Measurements from ENCODE around the gene CFAP157.

CFAP157 gene

DNA sequence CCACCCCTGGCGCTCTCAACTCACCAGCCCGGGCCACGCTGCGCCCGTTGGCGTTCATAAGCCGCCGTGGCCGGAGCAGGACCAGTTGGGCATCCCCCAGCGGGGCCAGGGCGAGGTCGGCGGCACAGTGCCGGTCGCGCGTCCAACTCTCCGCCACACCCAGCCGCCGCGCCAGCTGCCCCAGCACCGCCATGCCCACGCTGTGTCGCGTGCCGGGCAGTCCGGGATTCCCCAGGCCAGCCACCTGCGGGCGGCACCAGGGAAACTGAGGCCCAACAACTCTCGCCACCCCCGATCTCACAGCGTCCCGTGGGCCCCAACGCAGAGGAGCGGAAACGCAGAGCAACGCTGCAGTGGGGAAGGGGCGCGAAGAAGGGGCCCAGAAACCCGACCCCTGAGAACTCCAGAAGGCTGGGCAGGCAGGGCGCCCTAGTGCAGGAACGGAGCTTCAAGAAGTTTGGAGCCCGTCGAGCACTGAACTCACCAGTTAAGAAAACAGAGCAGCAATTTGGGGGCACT, 8.2 kb downstream of the CFAP157 start:
- DNase-seq (ENCODE audit: low read depth in 1 of 2, low spot score in 1 of 2): peak in 1 of 2 donors; percentile 11

DNA sequence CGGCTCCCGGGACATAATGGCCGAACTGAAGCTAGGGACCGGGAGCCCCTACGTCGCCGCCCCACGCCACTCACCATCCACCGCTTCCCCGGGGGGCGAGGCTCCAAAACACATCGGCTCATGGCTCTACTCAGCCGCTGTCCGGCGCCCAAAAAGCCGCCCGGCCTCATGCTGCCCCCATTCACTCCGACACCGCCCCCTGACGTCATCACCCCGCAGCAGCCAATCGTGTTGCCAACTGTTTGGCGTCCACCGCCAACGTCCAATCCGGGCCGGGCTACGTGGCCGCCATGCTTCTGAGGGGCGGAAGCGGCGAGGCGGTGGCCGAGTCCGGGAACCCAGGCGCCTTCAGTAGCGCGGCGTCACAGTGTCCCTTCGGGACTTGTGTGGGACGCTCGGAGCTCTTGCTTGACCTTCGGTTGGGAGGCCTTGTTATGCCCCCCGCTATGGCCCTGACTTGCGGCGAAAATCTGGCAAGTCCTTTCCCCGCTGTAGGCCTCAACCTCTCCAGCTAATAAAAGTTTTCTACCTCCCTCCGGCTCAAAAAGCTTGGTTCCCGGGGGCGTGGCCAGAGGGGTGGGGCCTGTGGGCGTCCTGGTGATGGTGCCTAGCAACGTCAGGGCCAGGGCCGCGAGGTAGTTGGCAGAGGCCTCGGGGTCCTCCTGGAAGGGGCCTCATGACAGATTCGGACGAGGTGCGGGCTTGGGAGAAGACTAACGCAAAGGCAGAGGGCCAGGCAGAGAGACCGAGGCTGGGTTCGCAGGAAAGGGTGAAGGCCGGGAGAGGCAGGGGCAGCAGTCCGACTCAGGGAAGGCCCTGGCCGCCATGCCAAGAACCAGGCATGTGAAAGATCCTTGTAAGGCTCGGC, 8.9 kb downstream of the CFAP157 start, which contains the start of the genes PTRH1 and TTC16:
PTRH1 (minus strand) TSS at position 194 of the 868 bp plus-strand sequence; CDS start at position 170, 24 bp downstream.
TTC16 (plus strand) TSS at position 610 of the 868 bp plus-strand sequence; CDS start at position 677, 67 bp downstream.
- DNase-seq (ENCODE audit: low read depth in 1 of 2, low spot score in 1 of 2): peak; percentile 88 to 95

DNA sequence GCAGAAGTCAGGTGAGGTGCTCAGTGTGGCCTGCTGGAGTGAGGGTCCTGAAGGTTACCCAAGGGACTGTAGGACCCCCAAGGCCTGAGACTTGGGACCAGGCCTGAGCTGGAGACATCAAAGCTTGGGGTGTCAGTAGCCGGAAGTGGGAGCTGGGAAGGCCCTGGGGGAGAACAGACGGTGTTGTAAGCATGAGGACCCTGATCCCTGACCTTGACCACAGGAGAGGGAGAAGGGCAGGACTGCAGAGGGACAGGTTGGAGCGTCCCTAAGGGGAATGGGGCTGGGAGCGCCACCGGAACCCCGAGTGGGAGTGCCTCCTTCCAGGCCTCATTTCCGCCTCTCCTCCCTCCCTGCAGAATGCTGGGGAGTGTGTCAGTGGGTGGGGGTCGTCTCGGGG, 9.6 kb downstream of the CFAP157 start:
- no peak for DNase-seq (ENCODE audit: low read depth in 1 of 2, low spot score in 1 of 2)

DNA sequence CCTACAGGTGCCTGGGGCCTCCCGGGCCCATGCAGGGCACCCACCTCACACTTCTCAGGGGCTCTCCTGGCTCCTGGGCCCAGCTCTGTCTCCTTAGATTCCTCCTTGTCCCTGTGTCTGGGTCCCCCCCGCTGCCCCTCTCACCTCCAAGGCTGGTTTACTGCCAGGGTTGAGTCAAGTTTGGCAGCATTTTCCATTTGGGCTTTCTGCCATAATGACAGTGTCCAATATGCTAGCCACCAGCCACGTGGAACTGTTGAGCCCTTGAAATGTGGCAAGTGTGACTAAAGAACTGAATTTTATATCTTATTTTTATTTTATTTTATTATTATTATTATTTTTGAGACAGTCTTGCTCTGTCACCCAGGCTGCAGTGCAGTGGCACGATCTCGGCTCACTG, 11.0 kb downstream of the CFAP157 start:
- DNase-seq (ENCODE audit: low read depth in 1 of 2, low spot score in 1 of 2): no peak

DNA sequence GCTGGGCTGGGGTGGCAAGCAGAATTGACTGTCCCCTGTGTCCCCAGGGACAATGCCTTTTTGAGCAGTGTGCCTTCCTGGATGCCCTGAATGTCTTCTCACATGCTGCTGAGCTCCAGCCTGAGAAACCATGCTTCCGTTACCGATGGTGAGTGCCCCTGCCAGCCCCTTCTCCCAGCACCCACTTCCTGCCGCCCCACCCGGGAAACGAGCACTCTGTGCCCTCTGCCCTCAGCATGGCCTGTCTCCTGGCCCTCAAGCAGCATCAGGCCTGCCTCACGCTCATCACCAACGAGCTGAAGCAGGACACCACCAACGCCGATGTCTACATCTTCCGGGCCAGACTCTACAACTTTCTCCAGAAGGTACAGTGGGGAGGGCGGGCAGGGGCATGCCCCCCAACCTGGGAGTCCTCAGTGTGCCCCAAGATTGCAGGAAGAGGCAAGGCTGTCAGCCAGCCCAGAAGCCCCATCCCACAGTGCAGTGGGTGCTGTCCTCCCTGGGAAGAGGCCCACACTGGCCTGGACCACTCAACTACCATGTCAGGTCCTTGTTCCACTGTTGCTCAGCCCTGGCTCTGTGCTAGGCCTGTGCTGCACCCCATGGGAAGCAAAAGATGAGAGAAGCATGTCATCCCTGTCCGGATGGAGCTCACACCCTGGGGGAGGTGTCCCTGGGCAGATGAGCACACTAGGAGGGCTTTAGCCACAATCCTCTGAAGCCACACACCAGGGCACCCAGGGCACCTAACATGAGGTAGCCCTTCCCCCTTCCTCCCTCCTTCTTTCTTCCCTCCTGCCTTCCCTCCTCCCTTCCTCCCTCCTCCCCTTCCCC, 13.5 kb downstream of the CFAP157 start:
- no peak for DNase-seq (ENCODE audit: low read depth in 1 of 2, low spot score in 1 of 2)

DNA sequence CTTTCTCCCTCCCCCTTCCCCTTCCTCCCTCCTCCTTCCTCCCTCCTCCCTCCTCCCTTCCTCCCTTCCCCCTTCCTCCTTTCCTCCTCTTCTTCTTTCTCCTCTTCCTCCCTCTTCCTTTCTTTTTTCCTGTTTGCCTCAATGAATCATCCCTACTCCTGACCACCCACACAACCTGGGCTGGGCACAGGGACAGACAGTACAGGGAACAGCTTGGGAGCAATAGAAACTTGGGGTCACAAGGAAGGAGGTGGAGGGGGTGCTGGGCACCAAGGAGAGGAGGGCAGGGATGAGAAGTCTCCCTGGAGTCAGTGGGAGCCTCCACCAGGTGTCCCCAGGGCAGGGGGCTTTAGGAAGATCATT, 14.1 kb downstream of the CFAP157 start:
- no peak for DNase-seq (ENCODE audit: low read depth in 1 of 2, low spot score in 1 of 2)

DNA sequence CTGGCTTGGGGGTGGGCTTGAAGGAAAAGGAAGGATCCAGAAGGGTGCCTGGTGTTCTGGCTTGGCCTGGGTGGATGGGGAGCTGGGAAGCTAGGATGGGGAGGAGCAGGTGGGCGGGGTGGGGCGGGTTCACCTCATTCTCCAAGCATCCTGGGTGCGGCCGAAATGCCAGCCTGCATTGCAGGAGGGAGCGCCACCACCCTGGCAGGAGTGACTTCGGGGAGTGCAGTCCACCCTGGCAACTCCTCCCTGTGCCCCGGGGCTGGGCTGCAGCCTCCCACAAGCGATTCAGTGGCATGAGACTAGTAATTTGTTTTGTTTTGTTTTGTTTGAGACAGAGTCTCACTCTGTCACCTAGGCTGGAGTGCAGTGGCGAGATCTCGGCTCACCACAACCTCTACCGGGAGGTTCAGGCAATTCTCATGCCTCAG, 14.6 kb downstream of the CFAP157 start:
- DNase-seq (ENCODE audit: low read depth in 1 of 2, low spot score in 1 of 2): no peak

DNA sequence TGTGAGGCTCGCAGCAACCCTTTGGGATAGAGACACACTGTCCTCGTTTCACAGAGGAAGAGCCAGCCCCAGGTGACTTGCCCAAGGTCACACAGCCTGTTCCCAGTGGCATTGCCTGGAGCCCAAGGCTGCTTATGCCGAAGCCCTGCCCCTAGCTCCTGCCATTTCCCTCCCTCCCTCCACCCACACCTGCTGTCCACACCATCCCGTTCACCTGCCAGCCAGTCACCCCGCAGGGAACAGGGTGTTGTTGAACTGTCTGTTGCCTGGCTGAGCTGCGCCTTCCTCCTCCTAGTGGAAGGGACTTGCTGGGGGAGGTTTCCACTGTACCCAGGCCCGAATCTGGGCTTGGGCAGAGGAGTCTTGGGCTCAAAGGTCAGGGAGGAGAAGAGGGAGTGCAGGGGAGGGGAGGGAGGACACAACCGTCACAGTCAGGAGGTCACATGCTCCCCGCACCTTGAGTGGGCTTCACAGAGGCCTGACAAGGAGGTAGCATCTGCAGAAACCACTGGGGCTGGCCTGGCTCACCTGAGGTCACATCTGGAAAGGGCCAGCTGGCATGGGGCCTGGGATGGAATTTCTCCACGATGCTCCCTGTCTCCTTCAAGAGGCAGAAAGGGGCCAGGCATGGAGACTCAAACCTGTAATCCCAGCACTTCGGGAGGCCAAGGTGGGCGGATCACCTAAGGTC, 15.4 kb downstream of the CFAP157 start:
- no peak for DNase-seq (ENCODE audit: low read depth in 1 of 2, low spot score in 1 of 2)

DNA sequence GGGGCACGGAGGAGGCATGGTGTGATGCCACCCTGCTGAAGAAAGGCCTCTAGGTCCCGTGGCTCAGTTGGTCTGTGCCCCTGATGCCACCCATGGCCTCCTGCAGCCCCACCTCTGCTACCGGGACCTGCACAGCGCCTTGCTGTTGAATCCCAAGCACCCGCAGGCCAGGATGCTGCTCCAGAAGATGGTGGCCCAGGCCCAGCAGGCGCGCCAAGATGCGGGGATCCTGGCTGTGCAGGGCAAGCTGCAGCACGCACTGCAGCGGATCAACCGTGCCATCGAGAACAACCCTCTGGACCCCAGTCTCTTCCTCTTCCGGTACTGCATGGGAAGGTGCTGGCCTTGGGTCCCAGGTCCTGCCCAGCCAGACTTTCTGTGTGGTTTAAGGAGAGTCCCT, 16.2 kb downstream of the CFAP157 start:
- no peak for DNase-seq (ENCODE audit: low read depth in 1 of 2, low spot score in 1 of 2)

DNA sequence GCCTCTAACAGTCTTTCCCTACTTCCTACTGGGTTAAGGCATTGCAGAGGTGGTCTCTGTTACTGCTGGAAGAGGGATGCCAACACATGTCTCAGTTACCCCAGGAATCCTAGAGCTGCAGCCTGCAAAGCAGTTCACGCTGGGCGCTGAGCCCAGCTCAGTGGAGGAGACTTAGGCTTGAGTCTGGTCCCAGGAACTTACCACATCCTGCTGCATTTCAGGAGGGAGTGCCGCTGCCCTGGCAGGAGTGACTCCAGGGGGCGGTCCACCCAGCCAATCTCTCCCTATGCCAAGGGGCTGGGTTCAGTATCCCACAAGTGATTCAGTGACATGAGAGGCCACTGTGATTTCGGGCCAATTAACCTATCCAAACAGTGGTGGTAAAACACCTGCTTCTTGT, 16.7 kb downstream of the CFAP157 start:
- DNase-seq (ENCODE audit: low read depth in 1 of 2, low spot score in 1 of 2): no peak

DNA sequence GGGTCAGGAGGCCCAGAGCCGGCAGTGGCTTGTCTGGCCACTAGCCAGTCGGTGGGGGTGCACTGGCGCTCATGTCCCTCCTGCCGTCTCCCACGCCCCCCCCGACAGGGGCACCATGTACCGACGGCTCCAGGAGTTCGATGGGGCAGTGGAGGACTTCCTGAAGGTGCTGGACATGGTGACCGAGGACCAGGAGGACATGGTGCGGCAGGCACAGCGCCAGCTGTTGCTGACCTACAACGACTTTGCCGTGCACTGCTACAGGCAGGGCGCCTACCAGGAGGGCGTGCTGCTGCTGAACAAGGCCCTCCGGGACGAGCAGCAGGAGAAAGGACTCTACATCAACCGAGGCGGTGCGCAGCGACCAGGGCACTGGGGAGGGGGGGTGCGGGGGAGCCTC, 17.2 kb downstream of the CFAP157 start:
- no peak for DNase-seq (ENCODE audit: low read depth in 1 of 2, low spot score in 1 of 2)

DNA sequence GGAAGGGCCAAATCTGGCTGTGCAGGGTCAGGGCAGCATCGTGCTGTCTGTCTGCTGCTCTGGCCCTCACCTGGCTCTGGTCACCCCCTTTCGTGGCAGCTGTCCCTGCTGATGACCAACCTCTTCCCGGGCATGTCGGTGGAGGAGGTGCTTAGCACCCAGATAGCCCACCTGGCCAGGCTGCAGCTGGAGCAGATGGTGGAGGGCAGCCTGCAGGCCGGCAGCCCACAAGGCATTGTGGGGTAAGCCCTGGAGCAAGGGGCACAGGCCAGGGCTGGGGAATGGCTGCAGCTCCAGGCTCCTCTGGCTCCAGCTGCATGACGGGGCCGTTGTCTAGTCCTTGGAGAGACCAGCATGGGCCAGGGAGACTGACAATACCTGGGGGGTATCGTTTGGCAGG, 20.1 kb downstream of the CFAP157 start:
- DNase-seq (ENCODE audit: low read depth in 1 of 2, low spot score in 1 of 2): no peak

DNA sequence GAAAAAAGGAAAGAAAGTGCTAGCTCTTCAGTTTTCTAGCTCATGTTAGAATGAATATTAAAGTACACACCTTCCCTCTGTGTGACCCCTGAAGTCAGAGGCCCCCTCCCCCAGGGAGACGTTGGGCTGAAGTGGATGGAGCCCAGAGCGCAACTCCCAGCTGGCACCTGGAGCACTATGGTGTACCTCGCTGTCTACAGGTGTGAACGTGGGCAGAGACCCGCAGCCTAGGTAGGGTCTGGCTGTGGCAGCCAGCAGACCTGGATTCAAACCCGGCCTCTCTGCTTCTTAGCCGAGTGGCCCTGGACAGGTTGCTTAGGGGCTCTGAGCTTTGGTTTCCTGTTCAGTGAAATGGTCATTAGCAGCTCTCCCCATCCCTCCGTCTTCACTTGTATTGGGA, 22.0 kb downstream of the CFAP157 start:
- DNase-seq (ENCODE audit: low read depth in 1 of 2, low spot score in 1 of 2): no peak

DNA sequence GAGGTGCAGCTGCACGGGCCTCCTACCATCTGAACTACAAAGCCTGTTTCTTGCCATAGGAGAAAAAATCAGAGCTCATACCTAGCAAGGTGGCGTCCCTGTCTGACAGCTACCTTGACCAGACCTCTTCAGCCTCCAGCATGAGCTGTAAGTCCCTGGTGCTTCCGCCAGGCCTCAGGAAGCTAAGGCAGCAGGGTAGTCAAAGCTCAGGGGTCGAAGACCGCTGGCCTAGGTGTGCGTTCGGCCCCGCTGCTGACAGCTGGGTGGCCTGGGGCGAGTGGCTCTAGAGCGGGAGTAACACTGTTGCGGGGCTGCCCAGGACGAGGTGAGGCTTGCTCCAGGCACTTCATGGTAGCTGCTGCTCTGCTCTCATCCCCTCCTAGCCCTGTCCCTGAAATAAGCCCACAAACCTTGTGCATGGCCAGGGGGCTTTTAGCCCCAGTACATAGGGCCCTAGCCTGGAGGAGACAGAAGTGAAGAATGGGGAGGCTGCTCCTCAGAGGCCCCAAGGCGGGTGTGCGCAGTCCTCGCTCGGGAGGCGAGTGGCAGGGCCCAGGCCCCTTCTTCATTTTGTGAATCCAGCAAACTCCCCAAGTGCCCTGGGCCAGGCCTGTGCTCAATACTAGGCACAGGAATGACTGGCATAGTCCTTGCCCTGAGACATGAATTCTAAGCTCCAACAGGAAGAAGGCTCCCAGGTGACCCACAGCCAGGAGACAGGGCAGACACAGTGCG, 22.9 kb downstream of the CFAP157 start:
- no peak for DNase-seq (ENCODE audit: low read depth in 1 of 2, low spot score in 1 of 2)

DNA sequence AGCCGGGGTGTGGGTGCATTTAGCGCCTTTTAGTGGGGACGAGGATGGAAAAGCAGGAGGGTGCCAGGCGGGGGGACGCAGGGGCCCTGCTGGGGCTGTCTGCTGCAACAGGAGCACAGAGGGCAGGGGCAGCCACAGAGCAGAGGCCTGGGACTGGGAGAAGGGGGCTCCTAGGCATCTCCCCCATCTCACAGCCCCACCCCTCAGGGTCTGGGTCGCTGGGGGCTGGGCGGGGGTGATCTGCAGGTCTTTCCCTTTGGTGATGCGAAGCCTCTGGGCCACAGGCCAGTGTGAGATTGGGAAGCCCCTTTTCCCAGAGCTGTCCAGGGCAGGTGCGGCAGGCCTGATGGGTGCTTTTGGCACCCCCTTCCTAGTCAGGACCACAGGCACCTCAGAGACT, 23.5 kb downstream of the CFAP157 start:
- no peak for DNase-seq (ENCODE audit: low read depth in 1 of 2, low spot score in 1 of 2)

DNA sequence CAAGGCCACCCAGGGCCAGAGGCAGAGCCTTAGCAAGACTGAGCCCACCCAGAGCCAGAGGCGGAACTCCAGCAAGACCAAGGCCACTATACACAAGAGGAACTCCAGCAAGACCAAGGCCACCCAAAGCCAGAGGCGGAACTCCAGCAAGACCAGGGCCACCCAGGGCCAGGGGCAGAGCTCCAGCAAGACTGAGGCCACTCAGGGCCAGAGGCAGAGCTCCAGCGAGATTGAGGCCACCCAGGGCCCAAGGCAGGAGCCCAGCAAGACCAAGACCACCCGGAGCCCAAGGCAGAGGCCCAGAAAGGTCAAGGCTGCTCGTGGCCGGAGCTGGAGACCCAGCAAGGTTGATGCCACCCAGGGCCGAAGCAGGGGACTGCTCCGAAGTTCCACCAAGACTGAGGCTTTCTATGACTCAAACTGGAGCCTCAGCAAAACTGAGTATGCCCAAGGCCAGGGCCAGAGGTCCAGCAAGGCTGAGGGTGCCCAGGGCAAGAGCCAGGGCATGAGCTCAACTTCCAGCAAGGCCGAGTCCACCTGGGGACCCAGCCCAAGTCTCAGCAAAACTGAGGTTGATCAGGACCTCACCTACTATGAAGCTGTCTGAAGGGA, 24.1 kb downstream of the CFAP157 start:
- DNase-seq (ENCODE audit: low read depth in 1 of 2, low spot score in 1 of 2): no peak

DNA sequence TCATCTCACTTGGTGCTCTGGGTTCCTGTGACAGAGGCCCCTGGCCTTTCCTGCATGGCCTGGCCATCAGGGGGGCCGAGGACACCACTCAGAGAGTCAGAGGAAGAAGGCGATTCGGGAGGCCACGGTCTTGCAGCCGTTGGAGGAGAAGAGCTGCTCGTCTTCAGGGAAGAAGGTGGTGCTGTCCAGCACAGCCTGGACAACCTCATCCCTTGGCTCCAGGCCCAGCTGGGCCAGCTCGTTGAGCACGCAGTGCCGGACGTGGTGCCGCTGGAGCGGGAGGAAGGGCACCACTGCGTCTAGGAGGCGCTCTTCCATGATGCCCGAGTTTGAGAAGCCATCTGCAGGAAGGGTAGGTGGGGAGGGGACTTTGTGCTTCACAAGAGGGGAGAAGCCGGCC, 25.1 kb downstream of the CFAP157 start:
- DNase-seq (ENCODE audit: low read depth in 1 of 2, low spot score in 1 of 2): no peak

DNA sequence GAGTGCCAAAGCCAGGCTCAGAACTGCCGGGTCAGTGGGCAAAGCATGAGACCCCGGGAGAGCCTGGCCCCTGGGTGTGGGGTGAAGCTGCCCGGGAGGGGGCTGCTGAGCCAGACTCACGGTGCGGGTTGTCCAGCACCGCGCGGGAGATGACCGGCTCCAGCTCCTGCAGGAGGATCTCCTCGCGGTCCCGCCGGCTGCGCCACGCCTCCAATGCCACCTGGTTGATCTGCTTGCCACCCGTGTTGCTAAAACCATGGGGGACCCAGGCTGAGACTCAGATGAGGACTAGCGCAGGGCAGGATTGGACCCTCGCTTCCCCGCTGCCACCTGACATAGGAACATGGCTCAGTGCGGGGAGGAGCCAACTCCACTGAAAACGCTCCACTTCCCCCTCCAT, 25.7 kb downstream of the CFAP157 start:
- no peak for DNase-seq (ENCODE audit: low read depth in 1 of 2, low spot score in 1 of 2)

DNA sequence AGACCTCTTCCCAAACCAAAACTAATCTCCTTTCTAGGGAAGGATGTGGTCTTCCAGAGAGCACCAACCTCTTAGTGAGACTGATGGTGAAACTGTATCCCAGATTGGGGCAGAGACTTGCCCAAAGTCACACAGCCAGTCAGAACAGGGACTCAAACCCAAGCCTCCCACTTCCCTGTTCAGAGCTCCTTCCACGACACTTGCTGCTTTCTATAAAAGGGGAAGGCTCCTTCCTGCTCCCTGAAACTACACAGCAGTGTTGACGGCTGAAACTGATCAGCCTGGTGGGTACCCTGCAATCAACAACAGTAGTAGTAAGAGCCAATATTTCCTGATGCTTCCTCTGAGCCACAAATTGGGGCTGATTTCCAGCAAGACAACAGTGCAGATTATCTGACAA, 26.8 kb downstream of the CFAP157 start:
- no peak for DNase-seq (ENCODE audit: low read depth in 1 of 2, low spot score in 1 of 2)

DNA sequence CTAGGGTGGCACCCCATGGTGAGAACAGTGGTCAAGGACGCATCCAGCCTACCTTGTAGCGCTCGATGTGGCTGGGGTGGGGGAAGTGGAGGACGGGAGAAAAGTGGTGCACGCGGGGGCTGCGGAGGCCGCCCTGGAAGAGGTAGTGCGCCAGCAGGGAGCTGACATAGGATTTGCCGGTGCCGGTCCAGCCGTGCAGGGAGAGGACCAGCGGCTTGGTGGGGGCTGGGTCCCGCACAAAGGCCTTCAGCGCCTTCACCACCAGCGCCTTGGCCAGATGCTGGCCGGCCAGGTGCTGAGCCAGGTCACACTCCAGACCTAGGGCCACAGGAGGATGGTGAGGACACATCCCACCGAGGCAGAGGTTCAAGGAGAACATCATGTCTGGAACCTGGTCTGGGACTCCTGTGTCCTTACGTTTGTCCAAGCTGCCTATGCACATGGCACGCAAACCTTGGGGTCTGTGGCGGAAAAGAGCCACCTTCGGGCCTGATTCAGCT, 27.5 kb downstream of the CFAP157 start:
- no peak for DNase-seq (ENCODE audit: low read depth in 1 of 2, low spot score in 1 of 2)
